Measurements from ENCODE around the gene TSPEAR.
"Not testable (repeated sequence)": the region's sequence is repeated elsewhere in the genome, so short reads cannot be mapped to it uniquely, and the experiment has no call there.

Gene TSPEAR

DNA sequence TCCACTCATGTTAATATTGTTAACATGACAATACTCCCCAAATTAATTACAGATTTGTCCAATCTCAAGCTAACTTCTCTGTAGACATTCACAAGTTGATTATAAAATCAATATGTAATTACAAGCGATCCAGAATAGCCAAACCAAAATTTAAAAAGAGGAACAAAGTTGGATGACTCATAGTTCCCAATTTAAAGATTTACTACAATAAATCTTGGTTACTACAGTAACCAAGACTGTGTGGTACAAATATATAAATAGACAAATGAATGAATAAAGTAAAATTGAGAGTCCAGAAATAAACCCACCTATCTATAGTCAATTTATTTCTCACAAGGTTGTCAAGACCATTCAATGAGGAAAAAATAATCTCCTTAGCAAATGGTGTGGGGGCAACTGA is 145.0 kb downstream of the TSPEAR start:
- no peak for DNase-seq

DNA sequence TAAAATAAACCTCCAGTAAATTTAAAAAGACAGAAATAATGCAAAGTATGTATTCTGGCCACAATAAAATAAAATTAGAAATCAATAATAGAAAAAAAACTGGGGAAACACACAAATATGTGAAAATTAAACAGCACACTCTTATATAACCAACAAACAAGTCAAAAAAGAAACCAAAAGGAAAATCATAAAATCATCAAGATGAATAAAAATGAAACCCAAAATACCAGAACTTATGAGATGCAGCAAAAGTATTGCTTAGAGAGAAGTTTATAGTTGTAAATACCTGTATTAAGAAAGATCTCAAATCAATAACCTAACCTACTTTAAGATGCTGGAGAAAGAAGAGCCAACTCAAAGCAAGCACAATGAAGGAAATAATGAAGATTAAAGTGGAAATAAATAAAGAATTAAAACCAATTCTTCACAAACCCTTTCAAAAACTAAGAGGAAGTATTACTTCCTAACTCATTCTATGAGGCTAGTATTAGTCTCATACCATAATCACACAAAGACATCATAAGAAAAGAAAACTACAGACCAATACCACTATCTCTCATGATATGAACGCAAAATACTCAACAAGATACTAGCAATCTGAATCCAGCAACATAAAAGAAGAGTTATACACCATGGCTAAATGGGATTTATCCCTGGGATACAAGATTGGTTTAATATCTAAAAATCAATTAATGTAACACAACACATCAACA is 146.3 kb downstream of the TSPEAR start:
- DNase-seq, result no peak

DNA sequence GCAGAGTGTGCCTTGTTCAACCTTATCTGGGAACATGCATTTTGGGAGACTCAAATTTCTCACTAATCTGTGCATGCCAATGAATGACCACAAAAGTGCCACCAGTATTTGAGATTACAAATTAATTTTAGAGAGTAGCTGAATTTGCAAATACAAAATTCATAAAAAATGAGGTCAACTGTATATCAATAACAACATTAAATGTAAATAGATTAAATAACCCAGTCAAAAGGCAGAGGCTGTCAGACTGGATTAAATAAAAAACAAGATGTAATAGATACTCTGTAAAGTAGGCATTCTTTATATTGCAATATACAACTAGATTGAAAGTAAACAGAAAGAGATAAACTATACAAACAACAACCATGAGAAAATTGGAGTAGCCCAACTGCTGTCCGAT is 147.3 kb downstream of the TSPEAR start:
- DNase-seq, result no peak

DNA sequence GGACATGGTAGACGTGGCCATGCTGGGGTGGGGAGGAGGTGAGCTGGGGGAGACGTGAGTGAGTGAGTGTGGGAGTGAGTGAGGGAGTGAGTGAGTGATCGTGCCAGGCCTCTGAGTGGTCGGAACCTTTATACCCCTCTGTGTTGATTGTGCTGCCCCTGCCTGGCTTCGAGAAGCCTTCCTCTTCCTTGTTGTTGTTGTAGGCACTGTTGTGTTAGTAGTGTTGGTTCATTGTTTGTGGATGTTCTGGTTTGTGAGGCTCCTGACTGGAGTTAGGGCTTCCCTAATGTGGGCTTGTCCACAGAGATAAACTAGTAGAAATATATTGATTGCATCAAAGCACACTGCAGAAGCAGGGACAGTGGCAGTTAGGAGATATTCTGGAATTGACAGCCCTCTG is 152.7 kb downstream of the TSPEAR start, which contains the start of gene KRTAP10-3:
TSS of gene KRTAP10-3 (minus strand) at position 101 of the 400 bp plus-strand sequence. CDS start at position 21, 80 bp downstream.
- no peak for DNase-seq

DNA sequence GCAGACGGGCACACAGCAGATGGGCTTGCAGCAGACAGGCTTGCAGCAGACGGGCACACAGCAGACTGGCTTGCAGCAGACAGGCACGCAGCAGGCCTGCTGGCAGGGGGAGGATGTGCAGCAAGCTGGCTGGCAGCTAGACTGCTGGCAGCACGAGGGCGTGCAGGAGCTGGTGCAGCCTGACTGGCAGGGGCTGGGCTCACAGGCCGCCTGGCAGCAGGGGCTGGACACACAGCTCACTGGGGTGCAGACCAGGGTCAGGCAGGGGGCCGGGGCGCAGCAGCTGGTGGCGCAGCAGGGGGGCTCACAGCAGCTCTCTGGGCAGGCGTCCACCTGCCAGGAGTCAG is 153.1 kb downstream of the TSPEAR start:
- DNase-seq, result not testable (repeated sequence)

DNA sequence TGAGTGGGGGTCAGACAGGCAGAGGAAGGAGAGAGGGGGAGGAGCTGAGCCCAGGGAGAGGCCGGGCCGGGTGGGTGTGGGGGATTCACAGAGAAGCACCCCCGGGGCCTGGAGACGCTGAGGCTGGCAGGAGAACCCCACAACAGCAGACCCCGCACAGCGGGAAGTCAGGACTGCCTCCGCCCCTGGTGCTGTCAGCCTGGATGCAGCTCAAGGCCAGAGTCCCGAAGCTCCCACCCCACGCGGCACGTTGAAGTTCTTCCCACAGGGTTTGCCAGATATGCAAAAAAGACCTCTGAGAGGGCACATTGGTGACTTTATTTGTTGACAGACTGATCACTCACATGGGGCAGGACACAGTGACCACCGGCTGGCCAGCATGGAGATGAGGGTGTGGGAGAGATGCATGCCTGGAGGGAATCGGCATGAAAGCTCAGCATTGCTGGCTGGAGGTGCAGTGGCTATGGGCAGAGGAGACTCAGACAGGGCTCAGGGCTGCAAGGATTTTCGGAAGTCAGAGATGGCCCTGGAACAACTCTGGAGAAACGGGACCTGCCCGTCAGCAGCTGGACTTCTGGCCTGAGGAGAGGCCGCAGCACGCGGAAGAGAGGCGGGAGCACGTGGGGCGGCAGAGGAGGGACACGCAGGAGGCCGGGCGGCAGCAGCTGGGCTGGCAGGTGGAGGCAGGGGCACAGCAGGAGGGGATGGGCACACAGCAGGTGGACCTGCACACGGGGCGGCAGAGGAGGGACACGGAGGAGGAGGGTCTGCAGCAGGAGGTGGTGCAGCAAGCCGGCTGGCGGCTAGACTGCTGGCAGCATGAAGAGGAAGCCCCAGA is 153.7 kb downstream of the TSPEAR start:
- no peak for DNase-seq

DNA sequence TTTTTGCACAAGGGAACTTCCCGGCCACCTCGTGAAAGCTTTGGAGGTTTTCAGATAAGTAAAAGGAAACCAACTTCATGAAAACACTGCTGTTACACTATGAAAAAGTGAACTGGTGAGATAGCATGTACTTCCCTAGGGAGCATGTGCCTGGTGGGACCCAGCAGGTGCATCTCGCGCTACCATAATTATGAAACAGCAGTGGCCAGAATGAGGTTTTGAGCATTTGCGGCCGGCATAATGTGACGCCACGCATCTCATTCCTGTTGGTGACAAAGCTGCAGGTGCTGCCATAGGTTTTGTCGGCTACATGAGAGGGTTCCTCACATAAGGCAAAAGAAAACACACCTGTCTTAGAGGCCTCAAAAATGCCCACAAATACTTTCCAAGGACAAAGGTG is 154.5 kb downstream of the TSPEAR start:
- no peak for DNase-seq

DNA sequence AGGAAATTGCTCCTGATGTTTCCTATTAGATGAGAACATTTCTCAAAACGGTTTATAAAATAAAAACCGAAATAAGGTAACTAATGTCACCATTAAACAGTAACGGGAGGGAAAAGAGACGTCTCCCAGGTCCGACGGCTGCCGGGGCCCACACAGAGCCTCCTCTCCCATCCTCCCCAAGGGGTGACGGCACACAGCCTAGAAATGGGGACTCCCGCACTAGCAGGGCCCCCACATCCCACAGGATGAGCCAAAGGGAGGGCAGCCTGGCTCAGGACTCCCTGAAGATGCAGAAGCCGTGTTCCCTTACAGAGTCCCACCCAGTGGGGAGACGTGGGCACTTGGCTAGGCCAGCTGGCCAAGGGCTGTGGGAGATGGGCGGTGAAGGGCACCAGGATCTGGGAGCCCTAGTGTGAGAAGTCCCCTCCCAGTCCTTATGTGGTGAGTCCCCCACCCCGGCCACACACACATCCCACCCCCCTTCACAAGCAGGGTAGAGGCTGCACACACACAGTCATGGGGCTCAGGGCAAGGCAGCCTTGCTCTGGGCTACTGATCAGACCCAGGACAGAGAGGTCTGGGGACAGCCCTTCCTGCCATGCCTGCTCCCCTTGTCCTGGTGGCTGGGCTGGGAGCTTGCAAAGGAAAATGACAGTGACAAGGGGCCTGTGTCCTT is 156.0 kb downstream of the TSPEAR start:
- DNase-seq, result no peak

DNA sequence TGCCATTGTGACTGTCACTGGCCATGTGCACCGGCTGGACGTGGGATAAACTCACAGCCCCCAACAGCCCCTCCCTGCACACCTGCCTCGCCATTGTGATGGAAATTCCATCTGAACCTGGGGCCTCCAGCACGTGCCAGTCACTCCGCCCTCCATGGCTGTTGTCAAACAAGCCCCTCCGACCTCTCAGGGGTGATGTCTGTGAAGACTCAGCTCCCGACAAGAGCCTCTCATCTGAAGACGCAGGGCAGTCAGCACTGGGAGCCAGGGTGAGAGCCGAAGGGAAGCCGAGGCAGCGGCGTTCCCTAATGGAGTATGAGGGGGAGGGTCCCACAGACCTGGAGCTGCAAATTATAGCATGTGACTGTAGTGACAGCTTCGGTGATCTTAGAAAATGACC is 158.7 kb downstream of the TSPEAR start:
- no peak for DNase-seq

DNA sequence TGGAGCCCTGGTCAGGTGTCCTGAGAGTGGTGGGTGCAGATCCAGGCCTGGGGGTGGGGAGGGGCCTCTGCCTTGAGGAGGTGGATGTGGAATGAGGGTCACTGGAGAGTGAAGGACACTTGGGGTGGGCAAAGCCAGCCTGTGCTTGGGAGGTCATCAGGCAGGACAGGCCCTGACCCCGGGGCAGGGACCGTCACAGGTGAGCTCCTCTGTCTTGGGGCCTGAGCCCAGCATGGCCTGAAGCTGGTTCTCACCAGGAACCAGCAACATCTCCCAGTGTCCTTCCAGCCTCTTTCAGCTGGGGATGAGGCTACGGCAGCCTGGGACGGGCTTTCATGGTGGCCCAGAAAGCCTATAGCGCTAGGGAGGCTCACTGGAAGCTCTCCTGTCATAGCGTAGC is 159.2 kb downstream of the TSPEAR start:
- DNase-seq, result no peak

DNA sequence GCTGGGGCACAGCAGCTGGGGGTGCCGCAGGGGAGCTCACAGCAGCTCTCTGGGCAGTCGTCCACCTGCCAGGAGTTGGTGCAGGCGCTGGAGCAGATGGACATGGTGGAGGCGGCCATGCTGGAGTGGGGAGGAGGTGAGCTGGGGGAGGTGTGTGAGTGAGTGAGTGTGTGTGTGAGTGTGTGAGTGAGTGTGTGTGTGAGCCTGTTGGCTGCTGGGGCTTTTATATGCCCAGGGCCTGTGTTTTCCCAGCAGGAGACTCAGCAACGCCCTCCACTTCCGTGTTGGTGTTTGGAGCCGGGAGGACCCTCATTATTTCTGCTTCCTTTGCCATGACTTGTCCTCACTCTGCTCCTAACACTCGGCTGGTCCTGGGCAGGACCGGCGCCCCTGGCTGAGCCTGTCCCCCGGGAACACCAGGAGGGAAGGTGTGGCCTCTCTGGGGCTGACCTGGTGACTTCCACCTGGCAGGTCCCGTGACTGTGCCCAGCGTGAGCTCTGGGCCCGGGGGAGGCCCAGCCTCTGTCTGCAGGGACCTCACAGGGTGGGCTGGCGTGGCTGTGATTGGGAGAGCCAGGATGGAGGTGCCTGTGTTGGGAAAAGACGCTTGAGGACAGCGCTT is 159.9 kb downstream of the TSPEAR start, which contains the start of gene KRTAP10-2:
TSS of gene KRTAP10-2 (minus strand) at position 166 of the 622 bp plus-strand sequence. CDS start at position 119, 47 bp downstream.
- no peak for DNase-seq

DNA sequence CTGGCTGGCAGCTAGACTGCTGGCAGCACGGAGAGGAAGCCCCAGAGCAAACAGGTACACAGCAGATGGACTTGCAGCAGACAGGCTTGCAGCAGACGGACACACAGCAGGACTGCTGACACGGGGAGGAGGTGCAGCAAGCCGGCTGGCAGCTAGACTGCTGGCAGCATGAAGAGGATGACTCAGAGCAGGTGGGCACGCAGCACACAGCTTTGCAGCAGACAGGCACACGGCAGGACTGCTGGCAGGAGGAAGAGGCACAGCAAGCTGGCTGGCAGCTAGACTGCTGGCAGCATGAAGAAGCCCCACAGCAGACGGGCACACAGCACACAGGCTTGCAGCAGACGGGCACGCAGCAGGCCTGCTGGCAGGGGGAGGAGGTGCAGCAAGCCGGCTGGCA is 160.6 kb downstream of the TSPEAR start:
- no peak for DNase-seq

DNA sequence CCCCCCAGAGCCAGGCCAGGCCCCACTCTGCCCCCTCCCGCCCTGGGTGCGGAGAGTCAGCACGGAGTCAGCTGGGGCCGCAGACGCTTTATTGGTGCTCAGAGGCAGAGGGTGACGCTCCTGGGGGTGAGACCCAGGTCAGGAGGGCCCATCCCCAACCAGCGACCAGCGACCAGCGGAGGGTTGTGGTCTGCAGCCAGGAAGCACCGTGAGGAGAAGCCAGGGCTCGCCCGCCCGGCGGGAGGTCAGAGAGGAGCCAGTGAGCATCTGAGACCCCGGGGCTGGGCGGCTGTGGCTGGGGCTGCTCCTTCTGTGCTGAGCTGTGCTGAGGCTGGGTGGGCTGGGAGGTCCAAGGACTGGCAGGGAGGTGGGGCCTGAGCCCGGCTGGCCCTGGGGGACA is 161.1 kb downstream of the TSPEAR start:
- not testable (repeated sequence) for DNase-seq

DNA sequence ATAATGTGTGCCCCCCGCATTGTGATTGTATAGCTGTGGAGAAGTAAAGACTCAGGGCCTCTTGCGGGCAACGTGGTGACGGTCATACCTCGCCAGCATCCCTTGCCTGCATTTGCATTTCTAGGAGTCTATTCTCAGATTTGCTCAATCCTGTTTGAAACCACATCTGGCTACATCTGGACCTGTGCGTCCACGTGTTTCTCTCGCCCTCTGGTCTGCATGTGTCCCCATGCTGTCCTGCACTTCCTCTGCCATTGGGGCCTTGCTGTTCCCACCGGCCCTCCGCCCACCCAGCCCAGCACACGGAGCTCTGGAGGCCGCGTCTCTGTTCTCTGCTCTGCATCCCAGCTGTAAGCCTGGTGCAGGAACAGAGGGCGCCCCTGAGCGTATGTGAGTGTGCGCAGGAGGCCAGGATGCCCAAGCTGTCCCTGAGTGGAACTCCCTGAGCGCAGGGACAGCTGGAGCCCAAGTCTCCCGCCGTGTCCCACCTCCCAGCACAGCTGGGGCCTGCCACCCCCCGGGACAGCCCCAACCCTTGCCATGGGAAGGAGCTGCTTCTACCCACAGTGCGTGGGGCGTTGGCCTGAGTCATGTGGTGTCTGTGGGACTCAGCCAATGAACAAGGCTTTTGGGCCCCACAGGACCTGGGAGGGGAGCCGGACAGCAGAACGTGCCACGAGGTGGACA is 161.7 kb downstream of the TSPEAR start:
- DNase-seq, result no peak

DNA sequence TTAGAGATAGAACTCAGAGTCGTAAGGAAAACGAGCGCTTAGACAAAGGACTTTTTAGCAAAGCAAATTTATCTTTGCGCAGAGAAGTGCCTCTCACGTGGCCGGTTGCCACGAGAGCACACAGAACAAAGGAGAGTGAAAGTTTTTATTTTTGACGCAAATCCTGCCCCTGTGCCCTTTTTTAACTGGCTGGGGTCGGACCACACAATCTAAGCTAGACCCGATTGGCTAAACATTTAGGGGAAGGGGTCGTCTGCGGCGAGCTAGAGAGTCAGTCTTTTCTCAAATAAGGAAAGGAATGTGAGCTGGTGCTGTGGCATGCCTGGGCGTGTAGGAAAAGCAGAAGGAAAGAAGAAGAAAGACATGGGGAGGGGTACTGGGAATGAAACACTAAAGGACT is 162.4 kb downstream of the TSPEAR start:
- no peak for DNase-seq

DNA sequence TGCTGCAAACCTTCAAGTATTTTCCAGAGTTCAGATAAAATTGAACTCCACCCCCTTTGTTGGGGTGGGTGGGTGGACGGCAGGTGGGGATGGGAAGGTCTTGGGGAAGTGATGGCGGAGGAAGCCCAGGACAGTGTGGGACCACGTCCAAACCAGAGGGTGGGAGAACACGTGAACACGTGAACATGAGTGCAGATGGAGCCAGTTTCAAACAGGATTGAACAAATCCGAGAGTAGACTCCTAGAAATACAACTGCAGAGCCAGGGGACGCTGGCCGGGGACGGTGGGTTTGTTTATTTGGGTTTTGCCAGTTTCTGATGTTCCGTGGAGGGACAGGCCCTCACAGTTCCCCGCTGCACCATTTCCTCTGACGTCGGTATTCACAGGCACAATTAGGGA is 163.0 kb downstream of the TSPEAR start:
- no peak for DNase-seq

DNA sequence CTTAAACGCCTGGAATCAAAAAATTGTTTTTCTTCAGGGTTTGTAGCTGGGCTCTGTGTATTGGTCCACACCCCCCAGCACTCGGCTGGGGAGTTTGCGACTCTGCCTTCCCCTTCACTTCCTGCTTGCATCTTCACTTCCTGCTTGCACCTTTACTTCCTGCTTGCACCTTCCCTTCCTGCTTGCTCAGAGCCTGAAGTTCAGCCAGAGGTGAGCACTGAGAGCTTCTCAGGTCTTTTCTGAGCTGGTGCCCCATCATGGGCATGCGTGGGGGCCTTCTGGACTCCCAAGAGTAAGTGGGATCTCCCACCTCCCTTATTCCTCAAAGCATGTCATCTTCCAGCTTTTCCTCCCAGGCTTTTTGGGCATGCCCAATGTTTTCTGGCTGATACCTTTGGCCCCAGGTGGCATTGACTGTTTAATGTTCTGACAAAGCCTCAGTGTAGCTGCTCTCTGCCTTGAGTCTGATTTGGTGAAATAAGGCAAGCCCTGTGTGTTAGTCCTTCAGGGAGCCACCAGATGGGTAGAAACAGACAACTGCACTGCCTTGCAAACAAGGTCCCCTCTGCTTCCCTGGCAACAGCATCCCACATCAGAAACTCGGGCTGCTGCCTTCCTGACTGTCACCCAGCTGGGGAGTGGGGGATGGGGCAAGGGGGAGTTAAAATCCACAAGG is 163.6 kb downstream of the TSPEAR start:
- no peak for DNase-seq

DNA sequence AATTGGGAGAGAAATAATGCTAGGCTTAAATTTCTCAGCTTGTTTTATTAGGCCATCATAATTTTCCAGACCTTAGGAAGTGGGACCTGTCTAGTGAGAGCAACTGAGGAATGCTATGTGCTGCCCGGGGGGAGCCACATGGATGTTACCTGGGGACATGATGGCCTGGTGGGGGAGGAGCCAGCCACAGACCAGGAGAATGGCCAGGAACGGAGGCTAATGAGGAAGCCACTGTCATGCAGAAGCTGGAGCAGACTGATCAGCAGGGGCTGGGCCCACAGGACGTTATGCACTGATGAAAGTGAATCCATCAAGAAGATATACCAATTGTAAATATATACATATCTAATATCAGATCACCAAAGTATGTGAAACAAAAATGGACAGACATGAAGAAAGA is 166.8 kb downstream of the TSPEAR start:
- no peak for DNase-seq

DNA sequence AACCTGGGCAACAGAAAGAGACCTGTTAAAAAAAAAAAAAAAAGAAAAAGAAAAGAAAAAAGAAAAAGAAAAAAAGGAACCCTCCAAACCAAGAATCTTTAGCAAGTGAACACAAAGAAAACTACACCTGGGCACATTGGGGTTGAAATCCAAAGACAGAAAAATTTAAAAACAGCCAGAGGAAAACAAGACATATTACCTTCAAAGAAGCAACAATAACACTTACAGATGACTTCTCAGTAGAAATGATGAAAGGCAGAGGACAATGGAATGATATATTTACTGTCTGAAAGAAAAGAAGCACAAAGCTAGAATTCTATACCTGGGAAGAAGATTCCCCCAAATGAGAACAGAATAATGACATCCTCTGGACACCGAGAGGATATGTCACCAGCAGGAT is 168.7 kb downstream of the TSPEAR start:
- no peak for DNase-seq

DNA sequence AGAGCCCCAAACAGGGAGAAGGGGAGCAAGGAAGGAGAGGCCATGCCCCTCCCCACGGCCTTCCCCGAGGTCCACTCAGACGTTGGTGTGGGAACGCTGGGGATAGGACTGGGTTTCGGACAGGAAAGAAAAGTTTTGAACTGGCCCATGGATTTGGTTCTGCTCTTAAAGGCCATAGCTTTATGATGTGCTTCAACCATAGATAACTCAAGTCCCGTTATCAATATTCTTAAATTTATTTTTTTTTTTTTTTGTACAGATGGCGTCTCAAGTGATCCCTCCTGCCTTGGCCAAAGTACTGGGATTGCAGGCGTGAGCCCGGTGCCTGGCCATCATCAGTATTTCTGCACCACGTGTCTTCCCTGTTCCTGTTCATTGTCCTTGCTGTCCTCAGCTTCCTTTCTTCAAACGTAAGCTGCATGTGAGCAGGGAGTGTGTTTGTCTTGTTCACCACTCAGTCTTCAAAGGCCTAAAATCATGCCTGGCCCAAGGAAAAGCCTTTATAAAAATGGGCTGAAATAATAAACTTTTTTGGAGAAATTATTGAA is 170.6 kb downstream of the TSPEAR start:
- no peak for DNase-seq

DNA sequence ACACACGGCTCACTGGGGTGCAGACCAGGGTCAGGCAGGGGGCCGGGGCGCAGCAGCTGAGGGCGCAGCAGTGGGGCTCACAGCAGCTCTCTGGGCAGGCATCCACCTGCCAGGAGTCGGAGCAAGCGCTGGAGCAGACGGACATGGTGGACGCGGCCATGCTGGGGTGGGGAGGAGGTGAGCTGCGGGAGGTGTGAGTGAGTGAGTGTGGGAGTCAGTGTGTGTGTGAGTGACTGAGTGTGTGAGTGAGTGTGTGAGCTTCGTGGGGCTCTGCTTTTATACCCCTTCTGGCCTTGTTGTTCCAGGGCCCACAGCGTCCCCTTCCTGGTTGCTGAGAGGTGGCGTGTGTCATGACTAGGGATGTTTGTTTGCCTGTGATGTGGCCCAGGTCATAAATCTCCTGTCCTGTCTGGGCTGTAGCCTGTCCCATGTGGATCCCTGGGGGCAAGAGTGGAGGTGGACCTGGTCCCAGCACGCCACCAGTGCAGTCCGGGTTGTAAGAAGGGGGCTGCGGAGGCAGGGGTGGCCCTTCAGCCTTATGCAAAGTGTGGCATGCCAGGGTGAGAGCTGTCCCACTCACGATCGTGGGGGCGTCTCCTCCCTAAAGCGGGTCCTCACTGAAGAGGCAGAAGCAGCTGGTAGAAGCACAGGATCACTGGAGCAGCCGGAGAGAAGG is 171.2 kb downstream of the TSPEAR start, which contains the start of gene KRTAP10-1:
TSS of gene KRTAP10-1 (minus strand) at position 205 of the 676 bp plus-strand sequence. CDS start at position 160, 45 bp downstream.
- no peak for DNase-seq

Measured in T-helper 9 cell (primary cell).